Left cardiac atrium (tissue), 4 donors: ENCODE results near the gene NEURL2. TPM values are rescaled to one million over a fixed set of nuclear protein-coding genes. Genes with fewer than 3 reads are reported as not detected.

Experiments used
- ATAC-seq, 2 donors: fragments of 200-7000 bp; cut with Tn5 transposase; one replicate each; pipeline ENCODE4 v1.9.1; 2020; ENCODE audit warnings: mild to moderate bottlenecking in 2 of 2, moderate library complexity in 2 of 2
- DNase-seq: peaks from one replicate; pipeline ENCODE4 v3.0.0-alpha.2; 2020
- intact Hi-C, 2 donors: fragments of 100-400 bp; cut with DNase I; formaldehyde crosslinking; loops; one replicate each; pipeline versions ENCODE4 v1.14.1 to v1.15.1; 2022 to 2023
- total RNA-seq, 2 donors: library from RNA; stranded (reverse); fragmentation: NEBNext Ultra II Directional; extraction: Animal tissue kit (Norgen Biotek cat#: 25700); gene quantifications; one replicate each; pipeline ENCODE4 v1.2.1, GENCODE V29; 2021
- donor health status: DM: no; HTN: yes; CAD: no.
- donor health status: DM: no; HTN: yes; CAD: no; lungs with severe emphysema.
- donor health status: DM: yes; HTN: yes; CAD: no.
- donor health status: Dilated cardiomyopathy.

Gene NEURL2
- total RNA-seq, 2 donors from 2014 or later: 6.0 to 11.1 TPM

GRCh38 chr20:45857114-45857881 is 33.7 kb downstream of the NEURL2 start, which contains the start of the genes ACOT8 and ZSWIM3:
Gene ACOT8, minus strand, starts transcription at chr20:45857392. Its CDS starts 77 bp downstream, at chr20:45857315.
Gene ZSWIM3, plus strand, starts transcription at chr20:45857614. Its CDS starts 212 bp downstream, at chr20:45857826.
- intact Hi-C loops: no loop called here
- DNase-seq (peak; percentile 95), ATAC-seq (peak; percentile 99)

GRCh38 chr20:45853484-45853883 is 37.5 kb downstream of the NEURL2 start:
- no peak for DNase-seq
- no peak for ATAC-seq
- intact Hi-C loops: no loop called here

GRCh38 chr20:45852326-45852725 is 38.7 kb downstream of the NEURL2 start:
- ATAC-seq (no peak), DNase-seq (no peak)
- intact Hi-C loops: no loop called here

- ATAC-seq (no peak), DNase-seq (no peak)
- intact Hi-C loops: no loop called here
These were observed 39.5 kb downstream of the NEURL2 start for GRCh38 chr20:45851501-45851900.

- peak in 1 of 2 donors; percentile 10 for ATAC-seq
- no peak for DNase-seq
- intact Hi-C loops: no loop called here
These were observed 40.1 kb downstream of the NEURL2 start for GRCh38 chr20:45850926-45851325.

- no peak for ATAC-seq
- no peak for DNase-seq
- intact Hi-C loops: no loop called here
These were observed 40.8 kb downstream of the NEURL2 start for GRCh38 chr20:45850238-45850637.

GRCh38 chr20:45848969-45849582 is 41.9 kb downstream of the NEURL2 start:
- ATAC-seq (no peak), DNase-seq (no peak)
- intact Hi-C loops: no loop called here

- ATAC-seq: no peak
- intact Hi-C loops: no loop called here
- DNase-seq: no peak
These were observed 42.6 kb downstream of the NEURL2 start for GRCh38 chr20:45848421-45848820.

- intact Hi-C loops: no loop called here
- ATAC-seq: no peak
- no peak for DNase-seq
These were observed 45.6 kb downstream of the NEURL2 start for GRCh38 chr20:45845452-45845851.

GRCh38 chr20:45843506-45843905 is 47.5 kb downstream of the NEURL2 start:
- DNase-seq (no peak), ATAC-seq (no peak)
- intact Hi-C loops: no loop called here

- peak; percentile 29 to 56 for ATAC-seq
- intact Hi-C loops: no loop called here
- DNase-seq: no peak
These were observed 48.7 kb downstream of the NEURL2 start for GRCh38 chr20:45842169-45842812.

GRCh38 chr20:45841407-45842129 is 49.4 kb downstream of the NEURL2 start:
- intact Hi-C loops: no loop called here
- ATAC-seq: peak in 1 of 2 donors; percentile 18
- no peak for DNase-seq

GRCh38 chr20:45840700-45841198 is 50.3 kb downstream of the NEURL2 start:
- DNase-seq (no peak), ATAC-seq (no peak)
- intact Hi-C loops: no loop called here

Other genes starting within 250 kb of the NEURL2 start
- not detected for gene WFDC11, start 221.0 kb downstream of the NEURL2 start, total RNA-seq
- gene WFDC13, start 189.2 kb downstream of the NEURL2 start, total RNA-seq: not detected
- not detected for gene WFDC10B, start 186.2 kb downstream of the NEURL2 start, total RNA-seq
- not detected for gene SPINT4, start 168.9 kb downstream of the NEURL2 start, total RNA-seq
- gene WFDC3, start 99.3 kb downstream of the NEURL2 start, total RNA-seq: under 1 TPM in 1 of 2 donors, not detected in 1; 0.39 TPM
- 10 to 100 TPM; 18.2 to 18.9 TPM for gene DNTTIP1, start 99.3 kb downstream of the NEURL2 start, total RNA-seq
- gene UBE2C, start 78.6 kb downstream of the NEURL2 start, total RNA-seq: 1 to 10 TPM in 1 of 2 donors, under 1 TPM in 1; 0.73 to 1.6 TPM
- under 1 TPM in 1 of 2 donors, not detected in 1; 0.32 TPM for gene TNNC2, start 63.9 kb downstream of the NEURL2 start, total RNA-seq
- gene SNX21, start 57.4 kb downstream of the NEURL2 start, total RNA-seq: 10 to 100 TPM; 23.2 to 30.2 TPM
- 10 to 100 TPM; 20.2 to 21.4 TPM for gene ACOT8, start 33.8 kb downstream of the NEURL2 start, total RNA-seq
- 1 to 10 TPM; 1.7 to 2.5 TPM for gene ZSWIM3, start 33.6 kb downstream of the NEURL2 start, total RNA-seq
- 10 to 100 TPM; 10.7 to 11.5 TPM for gene ZSWIM1, start 10.0 kb downstream of the NEURL2 start, total RNA-seq
- gene SPATA25, start 3.6 kb downstream of the NEURL2 start, total RNA-seq: 1 to 10 TPM; 1.6 to 2.2 TPM
- 100 to 1,000 TPM; 107 to 108 TPM for gene CTSA, start 127 bp upstream of the NEURL2 start, total RNA-seq
- gene PLTP, start 20.9 kb upstream of the NEURL2 start, total RNA-seq: 100 to 1,000 TPM in 1 of 2 donors, 10 to 100 TPM in 1; 86.4 to 397 TPM
- gene PCIF1, start 43.5 kb upstream of the NEURL2 start, total RNA-seq: 10 to 100 TPM; 23.1 to 27.6 TPM
- 1 to 10 TPM; 9.1 to 9.8 TPM for gene ZNF335, start 81.0 kb upstream of the NEURL2 start, total RNA-seq
- gene MMP9, start 117.7 kb upstream of the NEURL2 start, total RNA-seq: 1 to 10 TPM; 1.1 to 1.4 TPM
- gene SLC12A5, start 138.0 kb upstream of the NEURL2 start, total RNA-seq: 1 to 10 TPM; 2.6 to 3.2 TPM
- gene NCOA5, start 198.8 kb upstream of the NEURL2 start, total RNA-seq: 10 to 100 TPM; 19.6 to 21.1 TPM
- 10 to 100 TPM; 11.1 to 13.7 TPM for gene CD40, start 227.1 kb upstream of the NEURL2 start, total RNA-seq